Measurements from ENCODE around the gene RECK. TPM values are rescaled to one million over a fixed set of nuclear protein-coding genes. Genes with fewer than 3 reads are reported as not detected.

The RECK gene
- total RNA-seq, 1 donor from 2014 or later: 11.1 TPM

DNA sequence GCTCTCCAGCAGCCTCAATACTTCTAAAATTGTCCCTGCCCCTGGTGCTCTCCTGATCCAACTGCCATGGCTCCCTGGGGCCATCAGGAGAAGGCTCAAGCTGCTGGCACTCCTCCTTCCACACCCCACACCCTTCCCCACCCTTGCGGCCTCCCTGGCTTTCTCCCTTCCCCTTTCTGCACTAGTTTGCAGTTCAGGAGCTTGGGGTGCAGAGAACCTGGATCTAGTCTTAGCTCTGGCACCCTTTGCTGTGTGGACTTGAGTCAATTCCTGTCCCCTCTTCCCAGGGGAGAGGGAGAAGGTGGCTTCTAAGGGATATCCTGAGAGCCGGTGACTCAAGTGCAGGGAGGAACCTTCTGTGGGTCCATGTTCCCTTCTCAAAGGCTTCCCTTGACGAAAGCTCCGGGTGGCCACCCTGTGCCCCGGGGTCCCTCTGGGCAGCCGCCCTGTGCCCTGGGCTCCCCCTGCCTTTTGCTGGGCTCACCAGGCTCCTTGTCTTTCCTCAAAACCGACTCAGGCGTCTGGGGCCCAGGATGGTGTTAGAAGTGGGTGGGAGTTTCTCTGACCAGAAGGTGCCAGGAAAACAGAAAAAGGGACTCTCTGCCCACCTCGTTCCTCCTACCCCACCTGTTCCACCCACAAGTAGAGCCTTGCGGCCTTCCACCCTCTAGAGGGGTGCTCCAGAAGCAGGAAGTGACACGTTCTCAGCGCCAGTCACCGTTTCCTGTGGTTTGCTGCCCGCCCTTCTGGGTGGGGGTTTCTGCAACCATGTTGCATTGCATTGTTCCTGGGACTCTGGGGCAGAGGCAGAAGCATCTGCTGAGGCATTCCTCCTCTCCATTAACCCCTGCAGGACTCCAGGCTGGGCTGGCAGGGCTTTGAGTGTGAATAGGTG lies 114.8 kb downstream of the RECK start:
- Mint-ChIP-seq H3K27me3 (ENCODE audit: unreplicated experiment) (no peaks in the 10 kb centered on the region), H3K4me3 (ENCODE audit: unreplicated experiment) (no peak overlapping the region), H3K4me1 (ENCODE audit: low read depth, unreplicated experiment) (peaks cover 3% of the 10 kb centered on the region), H3K27ac (ENCODE audit: unreplicated experiment) (no peak overlapping the region), H3K9me3 (ENCODE audit: unreplicated experiment) (peaks cover 2% of the 10 kb centered on the region), H3K36me3 (ENCODE audit: unreplicated experiment) (no peaks in the 10 kb centered on the region)
- no peak for DNase-seq
- no peak for TF ChIP-seq CTCF (IDR thresholded peaks at IDR 0.05; ENCODE audit: partially characterized antibody, unreplicated experiment)

GRCh38 chr9:36152741-36153438 lies 116.2 kb downstream of the RECK start:
- H3K36me3 Mint-ChIP-seq (ENCODE audit: unreplicated experiment): peaks cover 5% of the 10 kb centered on the region
- no peak for TF ChIP-seq CTCF (IDR thresholded peaks at IDR 0.05; ENCODE audit: partially characterized antibody, unreplicated experiment)
- DNase-seq: no peak
- peaks cover 3% of the 10 kb centered on the region for H3K4me1 Mint-ChIP-seq (ENCODE audit: low read depth, unreplicated experiment)
- no peaks in the 10 kb centered on the region for H3K27me3 Mint-ChIP-seq (ENCODE audit: unreplicated experiment)
- H3K27ac Mint-ChIP-seq (ENCODE audit: unreplicated experiment): no peak overlapping the region
- no peak overlapping the region for H3K4me3 Mint-ChIP-seq (ENCODE audit: unreplicated experiment)
- H3K9me3 Mint-ChIP-seq (ENCODE audit: unreplicated experiment): peaks cover 3% of the 10 kb centered on the region

DNA sequence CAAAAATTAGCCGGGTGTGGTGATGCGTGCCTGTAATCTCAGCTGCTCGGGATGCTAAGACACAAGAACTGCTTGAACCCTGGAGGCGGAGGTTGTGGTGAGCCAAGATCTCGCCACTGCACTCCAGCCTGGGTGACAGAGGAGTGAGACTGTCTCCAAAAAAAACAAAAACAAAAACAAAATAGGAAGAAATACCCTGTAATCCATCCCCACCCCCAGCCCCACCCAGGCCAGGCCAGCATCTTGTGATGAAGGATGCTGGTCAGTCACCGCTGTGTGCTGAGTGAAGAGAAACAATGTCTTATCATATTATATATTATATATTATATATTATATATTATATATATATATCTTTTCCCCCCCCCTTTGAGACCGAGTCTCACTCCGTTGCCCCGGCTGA lies 117.0 kb downstream of the RECK start:
- Mint-ChIP-seq H3K9me3 (ENCODE audit: unreplicated experiment) (peaks cover 3% of the 10 kb centered on the region), H3K4me3 (ENCODE audit: unreplicated experiment) (no peak overlapping the region), H3K27me3 (ENCODE audit: unreplicated experiment) (no peaks in the 10 kb centered on the region), H3K27ac (ENCODE audit: unreplicated experiment) (no peak overlapping the region), H3K4me1 (ENCODE audit: low read depth, unreplicated experiment) (peaks cover 3% of the 10 kb centered on the region), H3K36me3 (ENCODE audit: unreplicated experiment) (peaks cover 14% of the 10 kb centered on the region)
- DNase-seq: no peak
- no peak for TF ChIP-seq CTCF (IDR thresholded peaks at IDR 0.05; ENCODE audit: partially characterized antibody, unreplicated experiment)

DNA sequence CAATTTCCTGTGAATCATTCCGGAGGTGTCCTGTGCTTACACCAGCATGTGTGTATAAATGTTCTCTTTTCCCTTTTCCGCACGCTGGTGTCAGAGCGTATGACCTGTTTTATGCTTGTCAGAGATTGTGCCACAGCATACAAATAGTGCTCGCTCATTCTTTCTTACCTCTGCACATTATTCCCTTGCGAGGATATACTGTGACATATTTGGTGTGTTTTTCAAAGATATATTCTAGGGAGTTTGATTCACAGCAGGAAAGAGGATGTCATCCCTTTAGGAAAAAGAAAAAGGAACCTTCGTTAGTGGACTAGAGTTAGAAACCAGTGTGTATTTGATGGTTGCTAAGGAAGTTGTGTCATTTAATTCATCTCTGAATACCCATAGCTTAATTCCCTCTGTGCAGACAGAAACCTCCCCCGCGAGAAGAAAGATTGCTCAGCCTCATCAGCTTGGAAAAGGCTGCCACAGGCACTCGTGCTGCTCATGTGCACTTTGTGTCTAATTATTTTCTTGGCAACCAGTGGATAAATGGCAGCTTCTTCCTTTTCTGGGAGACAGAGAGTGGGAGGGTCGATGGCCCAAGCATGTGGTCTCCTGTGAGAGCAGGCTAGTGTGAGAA lies 117.7 kb downstream of the RECK start:
- no peak overlapping the region for H3K4me3 Mint-ChIP-seq (ENCODE audit: unreplicated experiment)
- peaks cover 21% of the 10 kb centered on the region for H3K36me3 Mint-ChIP-seq (ENCODE audit: unreplicated experiment)
- no peaks in the 10 kb centered on the region for H3K27me3 Mint-ChIP-seq (ENCODE audit: unreplicated experiment)

More for the DNA sequence above, 117.7 kb downstream of the RECK start:
- no peak for DNase-seq
- Mint-ChIP-seq H3K9me3 (ENCODE audit: unreplicated experiment) (peaks cover 3% of the 10 kb centered on the region), H3K4me1 (ENCODE audit: low read depth, unreplicated experiment) (peaks cover 3% of the 10 kb centered on the region), H3K27ac (ENCODE audit: unreplicated experiment) (peak overlapping the region; percentile 17)
- no peak for TF ChIP-seq CTCF (IDR thresholded peaks at IDR 0.05; ENCODE audit: partially characterized antibody, unreplicated experiment)
